ENCODE data around the gene HEBP1. TPM values are rescaled to one million over a fixed set of nuclear protein-coding genes. Genes with fewer than 3 reads are reported as not detected.

Gene HEBP1
- total RNA-seq, 1 donor from 2014 or later, result 47.6 TPM

- intact Hi-C loops (cut with DNase I), result no loop called here
- Histone ChIP-seq H3K27ac (no peak overlapping the region), H3K4me3 (no peak overlapping the region), H3K27me3 (no peaks in the 10 kb centered on the region), H3K9me3 (no peaks in the 10 kb centered on the region), H3K4me1 (no peaks in the 10 kb centered on the region), H3K36me3 (no peaks in the 10 kb centered on the region)
- TF ChIP-seq CTCF (IDR thresholded peaks at IDR 0.05) (no peak), POLR2AphosphoS5 (IDR thresholded peaks at IDR 0.05; ENCODE audit: insufficient read depth in 1 of 2, low read depth in 1 of 2) (no peak), POLR2A (IDR thresholded peaks at IDR 0.05) (no peak)
- no peak for DNase-seq (ENCODE audit: extremely low spot score in 2 of 2)
Measured at GRCh38 chr12:13007496-13008233, 7.6 kb upstream of the HEBP1 start.

GRCh38 chr12:13005649-13006048, 5.6 kb upstream of the HEBP1 start:
- Histone ChIP-seq H3K27me3 (no peaks in the 10 kb centered on the region), H3K4me1 (peaks cover 6% of the 10 kb centered on the region), H3K36me3 (no peaks in the 10 kb centered on the region), H3K9me3 (no peaks in the 10 kb centered on the region), H3K27ac (no peak overlapping the region), H3K4me3 (no peak overlapping the region)
- intact Hi-C loops (cut with DNase I), result no loop called here
- no peak for TF ChIP-seq CTCF (IDR thresholded peaks at IDR 0.05)
- TF ChIP-seq POLR2AphosphoS5 (IDR thresholded peaks at IDR 0.05; ENCODE audit: insufficient read depth in 1 of 2, low read depth in 1 of 2), result no peak
- TF ChIP-seq POLR2A (IDR thresholded peaks at IDR 0.05), result no peak
- no peak for DNase-seq (ENCODE audit: extremely low spot score in 2 of 2)

- H3K27me3 ChIP-seq, result no peaks in the 10 kb centered on the region
- TF ChIP-seq CTCF (IDR thresholded peaks at IDR 0.05) (no peak), POLR2A (IDR thresholded peaks at IDR 0.05) (no peak), POLR2AphosphoS5 (IDR thresholded peaks at IDR 0.05; ENCODE audit: insufficient read depth in 1 of 2, low read depth in 1 of 2) (no peak)
- intact Hi-C loops (cut with DNase I), result loop anchor here (5.0 kb wide), 1 partner anchor 92 kb away; no protein-coding TSS in a partner anchor
- H3K36me3 ChIP-seq, result no peaks in the 10 kb centered on the region
- H3K9me3 ChIP-seq, result no peaks in the 10 kb centered on the region
- H3K4me3 ChIP-seq, result no peak overlapping the region
- DNase-seq (ENCODE audit: extremely low spot score in 2 of 2), result no peak
- no peak overlapping the region for H3K27ac ChIP-seq
- H3K4me1 ChIP-seq, result peaks cover 6% of the 10 kb centered on the region
Measured at GRCh38 chr12:13004986-13005385, 4.9 kb upstream of the HEBP1 start.

GRCh38 chr12:13004361-13004760, 4.3 kb upstream of the HEBP1 start:
- Histone ChIP-seq H3K9me3 (no peaks in the 10 kb centered on the region), H3K4me3 (no peak overlapping the region), H3K4me1 (peaks cover 10% of the 10 kb centered on the region), H3K27ac (no peak overlapping the region), H3K36me3 (no peaks in the 10 kb centered on the region), H3K27me3 (no peaks in the 10 kb centered on the region)
- no peak for TF ChIP-seq POLR2AphosphoS5 (IDR thresholded peaks at IDR 0.05; ENCODE audit: insufficient read depth in 1 of 2, low read depth in 1 of 2)
- TF ChIP-seq POLR2A (IDR thresholded peaks at IDR 0.05), result no peak
- TF ChIP-seq CTCF (IDR thresholded peaks at IDR 0.05), result no peak
- intact Hi-C loops (cut with DNase I), result loop anchor here (5.0 kb wide), 1 partner anchor 93 kb away; no protein-coding TSS in a partner anchor
- DNase-seq (ENCODE audit: extremely low spot score in 2 of 2), result no peak

Data from vagina (tissue), 2 donors.